Measurements from ENCODE around the gene RFPL3.
"Not testable (repeated sequence)": the region's sequence is repeated elsewhere in the genome, so short reads cannot be mapped to it uniquely, and the experiment has no call there.

RFPL3 gene

GRCh38 chr22:32339190-32340012, 18.3 kb upstream of the RFPL3 start:
- TF ChIP-seq, protein P1, sequence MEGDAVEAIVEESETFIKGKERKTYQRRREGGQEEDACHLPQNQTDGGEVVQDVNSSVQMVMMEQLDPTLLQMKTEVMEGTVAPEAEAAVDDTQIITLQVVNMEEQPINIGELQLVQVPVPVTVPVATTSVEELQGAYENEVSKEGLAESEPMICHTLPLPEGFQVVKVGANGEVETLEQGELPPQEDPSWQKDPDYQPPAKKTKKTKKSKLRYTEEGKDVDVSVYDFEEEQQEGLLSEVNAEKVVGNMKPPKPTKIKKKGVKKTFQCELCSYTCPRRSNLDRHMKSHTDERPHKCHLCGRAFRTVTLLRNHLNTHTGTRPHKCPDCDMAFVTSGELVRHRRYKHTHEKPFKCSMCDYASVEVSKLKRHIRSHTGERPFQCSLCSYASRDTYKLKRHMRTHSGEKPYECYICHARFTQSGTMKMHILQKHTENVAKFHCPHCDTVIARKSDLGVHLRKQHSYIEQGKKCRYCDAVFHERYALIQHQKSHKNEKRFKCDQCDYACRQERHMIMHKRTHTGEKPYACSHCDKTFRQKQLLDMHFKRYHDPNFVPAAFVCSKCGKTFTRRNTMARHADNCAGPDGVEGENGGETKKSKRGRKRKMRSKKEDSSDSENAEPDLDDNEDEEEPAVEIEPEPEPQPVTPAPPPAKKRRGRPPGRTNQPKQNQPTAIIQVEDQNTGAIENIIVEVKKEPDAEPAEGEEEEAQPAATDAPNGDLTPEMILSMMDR (IDR thresholded peaks at IDR 0.05; ENCODE audit: low read depth, low read length, missing control alignments) = no peak
- H3K4me3 ChIP-seq (replicated peaks; ENCODE audit: low read depth, low read length) = no peak overlapping the region
- no peak for DNase-seq (ENCODE audit: extremely low read depth, low read depth)

- TF ChIP-seq, protein P1 (IDR thresholded peaks at IDR 0.05; ENCODE audit: low read depth, low read length, missing control alignments) = no peak
- no peak for DNase-seq (ENCODE audit: extremely low read depth, low read depth)
- no peak overlapping the region for H3K4me3 ChIP-seq (replicated peaks; ENCODE audit: low read depth, low read length)
These were observed 17.3 kb upstream of the RFPL3 start for GRCh38 chr22:32340411-32340810.

GRCh38 chr22:32341122-32341740, 16.4 kb upstream of the RFPL3 start:
- H3K4me3 ChIP-seq (replicated peaks; ENCODE audit: low read depth, low read length) = no peak overlapping the region
- DNase-seq (ENCODE audit: extremely low read depth, low read depth) = no peak
- TF ChIP-seq, protein P1 (IDR thresholded peaks at IDR 0.05; ENCODE audit: low read depth, low read length, missing control alignments) = no peak

GRCh38 chr22:32342977-32343376, 14.7 kb upstream of the RFPL3 start:
- no peak for DNase-seq (ENCODE audit: extremely low read depth, low read depth)
- no peak overlapping the region for H3K4me3 ChIP-seq (replicated peaks; ENCODE audit: low read depth, low read length)
- TF ChIP-seq, protein P1 (IDR thresholded peaks at IDR 0.05; ENCODE audit: low read depth, low read length, missing control alignments) = no peak

- DNase-seq (ENCODE audit: extremely low read depth, low read depth) = no peak
- TF ChIP-seq, protein P1 (IDR thresholded peaks at IDR 0.05; ENCODE audit: low read depth, low read length, missing control alignments) = no peak
These were observed 13.7 kb upstream of the RFPL3 start for GRCh38 chr22:32343941-32344340.

DNA sequence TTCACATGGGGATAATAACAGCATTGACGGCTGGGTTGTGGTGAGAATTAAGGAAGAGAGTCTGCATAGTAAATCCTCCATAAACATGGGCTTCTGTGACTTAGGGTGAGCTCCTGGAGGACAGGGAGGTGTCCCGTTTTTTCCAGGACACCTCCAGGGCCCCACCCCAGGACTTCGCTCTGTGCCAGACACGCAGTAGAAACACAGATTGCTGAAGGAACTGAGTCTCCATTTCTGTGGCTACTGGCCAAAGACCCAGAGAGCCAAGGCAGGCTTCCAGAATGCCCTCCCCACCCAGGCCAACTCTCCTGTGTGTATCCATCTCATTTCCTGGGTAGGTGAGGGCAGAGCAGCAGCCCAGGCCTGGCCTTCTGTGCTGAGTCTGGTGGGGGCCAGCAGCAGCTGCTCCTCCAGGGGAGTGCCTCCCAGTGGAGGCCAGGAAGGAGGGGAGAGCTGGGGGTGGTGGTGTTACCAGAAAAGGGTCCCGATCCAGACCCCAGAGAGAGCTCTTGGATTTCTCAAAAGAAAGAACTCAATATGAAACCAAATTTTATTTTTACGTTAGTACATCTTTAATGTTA, 9.5 kb upstream of the RFPL3 start:
- TF ChIP-seq, protein P1 (IDR thresholded peaks at IDR 0.05; ENCODE audit: low read depth, low read length, missing control alignments) = no peak
- DNase-seq (ENCODE audit: extremely low read depth, low read depth) = no peak
- H3K4me3 ChIP-seq (replicated peaks; ENCODE audit: low read depth, low read length) = no peak overlapping the region

More at GRCh38 chr22:32343941-32344340, 13.7 kb upstream of the RFPL3 start:
- no peak overlapping the region for H3K4me3 ChIP-seq (replicated peaks; ENCODE audit: low read depth, low read length)

DNA sequence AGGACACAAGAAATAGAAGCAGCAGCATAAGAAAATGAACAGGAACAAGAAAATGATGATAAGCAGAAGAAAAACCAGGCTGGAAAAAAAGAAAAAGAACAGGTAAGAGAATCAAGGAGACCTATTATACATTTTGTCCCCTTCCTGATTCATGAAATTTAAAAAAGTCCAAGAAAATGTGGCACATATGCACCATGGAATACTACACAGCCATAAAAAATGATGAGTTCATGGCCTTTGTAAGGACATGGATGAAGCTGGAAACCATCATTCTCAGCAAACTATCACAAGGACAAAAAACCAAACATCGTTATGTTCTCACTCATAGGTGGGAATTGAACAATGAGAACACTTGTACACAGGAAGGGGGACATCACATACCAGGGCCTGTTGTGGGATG, 5.8 kb upstream of the RFPL3 start:
- not testable (repeated sequence) for DNase-seq (ENCODE audit: extremely low read depth, low read depth); H3K4me3 ChIP-seq (replicated peaks; ENCODE audit: low read depth, low read length)

Data from HFF-Myc (cell line).